Fibroblast of skin of left quadriceps (primary cell): ENCODE measurements around the gene KRTAP5-11.
"Not testable (repeated sequence)": the region's sequence is repeated elsewhere in the genome, so short reads cannot be mapped to it uniquely, and the experiment has no call there.

Experiments
- DNase-seq, 2 experiments: peaks; one replicate each; pipeline ENCODE4 v3.0.0-alpha.2; 2013; ENCODE audit warnings: low read depth in 2 of 2

KRTAP5-11 gene

GRCh38 chr11:71556018-71556417 lies 26.7 kb downstream of the KRTAP5-11 start:
- DNase-seq: no peak

GRCh38 chr11:71555508-71555907 lies 27.2 kb downstream of the KRTAP5-11 start:
- no peak for DNase-seq

- DNase-seq: no peak
Measured at GRCh38 chr11:71554996-71555395, 27.7 kb downstream of the KRTAP5-11 start.

GRCh38 chr11:71551711-71552110 lies 31.0 kb downstream of the KRTAP5-11 start:
- no peak for DNase-seq

GRCh38 chr11:71548716-71549151 lies 33.9 kb downstream of the KRTAP5-11 start:
- DNase-seq: no peak

GRCh38 chr11:71548120-71548519 lies 34.6 kb downstream of the KRTAP5-11 start, which contains the start of gene KRTAP5-9:
KRTAP5-9 (plus strand) TSS chr11:71548420; CDS start chr11:71548658, 238 bp downstream.
- DNase-seq: no peak

- no peak for DNase-seq
Measured at GRCh38 chr11:71545405-71545966, 37.2 kb downstream of the KRTAP5-11 start.

- no peak for DNase-seq
Measured at GRCh38 chr11:71544525-71545214, 38.0 kb downstream of the KRTAP5-11 start.

- DNase-seq: no peak
Measured at GRCh38 chr11:71543866-71544265, 38.8 kb downstream of the KRTAP5-11 start.

GRCh38 chr11:71542879-71543777 lies 39.5 kb downstream of the KRTAP5-11 start:
- no peak for DNase-seq

- no peak for DNase-seq
Measured at GRCh38 chr11:71542382-71542781, 40.3 kb downstream of the KRTAP5-11 start.

GRCh38 chr11:71540521-71541304 lies 42.0 kb downstream of the KRTAP5-11 start:
- DNase-seq: not testable (repeated sequence)

GRCh38 chr11:71539971-71540370 lies 42.7 kb downstream of the KRTAP5-11 start:
- DNase-seq: not testable (repeated sequence)

- no peak for DNase-seq
Measured at GRCh38 chr11:71539017-71539416, 43.7 kb downstream of the KRTAP5-11 start.

GRCh38 chr11:71538666-71538990 lies 44.0 kb downstream of the KRTAP5-11 start:
- DNase-seq: no peak

GRCh38 chr11:71537977-71538665 lies 44.6 kb downstream of the KRTAP5-11 start, which contains the start of gene KRTAP5-8:
KRTAP5-8 (plus strand) TSS chr11:71538025; CDS start chr11:71538056, 31 bp downstream.
- DNase-seq: not testable (repeated sequence)

GRCh38 chr11:71537537-71537936 lies 45.1 kb downstream of the KRTAP5-11 start:
- DNase-seq: no peak

GRCh38 chr11:71535825-71536224 lies 46.9 kb downstream of the KRTAP5-11 start:
- DNase-seq: no peak

GRCh38 chr11:71534711-71535608 lies 47.7 kb downstream of the KRTAP5-11 start:
- DNase-seq: not testable (repeated sequence)
